GM19324 (cell line): ENCODE results near the gene RBKS.
"Not testable (repeated sequence)": the region's sequence is repeated elsewhere in the genome, so short reads cannot be mapped to it uniquely, and the experiment has no call there.

ENCODE experiments used
- ATAC-seq: cut with Tn5 transposase; IDR thresholded peaks from one replicate; pipeline ENCODE4 v1.9.1; 2021; ENCODE audit warnings: mild to moderate bottlenecking, moderate library complexity; ENCODE audit not compliant: unreplicated experiment, low FRiP score

Gene RBKS

GRCh38 chr2:27907547-27907946, 17.4 kb upstream of the RBKS start:
- ATAC-seq, result no peak

DNA sequence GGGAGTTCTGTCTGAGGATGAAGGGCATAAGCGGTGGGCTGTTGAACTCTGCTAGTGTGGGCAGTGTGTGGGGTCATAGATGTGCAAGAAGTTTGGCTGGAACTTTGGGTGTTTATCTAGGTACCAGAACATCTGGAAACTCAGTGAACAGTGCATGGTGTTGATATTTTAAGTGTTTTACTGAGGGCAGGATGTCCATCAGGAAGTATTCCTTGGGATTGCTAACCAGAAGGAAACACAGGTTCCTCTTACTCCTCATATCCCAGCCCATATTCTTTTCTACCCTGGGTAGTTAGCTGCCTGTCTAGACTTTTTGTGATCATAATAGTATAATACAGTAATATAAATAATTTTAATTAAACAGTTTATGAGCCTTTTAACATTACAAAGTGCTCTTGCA, 15.9 kb upstream of the RBKS start:
- ATAC-seq, result no peak

DNA sequence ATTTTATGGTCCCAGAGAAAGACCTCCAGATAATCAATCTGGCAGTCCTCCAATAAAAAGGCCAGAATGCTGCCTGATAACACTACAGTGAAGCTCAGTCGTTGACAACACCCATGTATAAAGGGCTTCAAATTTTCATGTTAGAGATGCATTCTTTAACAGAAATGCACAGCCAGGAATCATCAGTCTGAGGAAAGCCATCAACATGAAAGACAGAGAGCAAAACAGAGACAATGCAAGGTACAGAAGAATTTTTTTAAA, 14.1 kb upstream of the RBKS start:
- no peak for ATAC-seq

DNA sequence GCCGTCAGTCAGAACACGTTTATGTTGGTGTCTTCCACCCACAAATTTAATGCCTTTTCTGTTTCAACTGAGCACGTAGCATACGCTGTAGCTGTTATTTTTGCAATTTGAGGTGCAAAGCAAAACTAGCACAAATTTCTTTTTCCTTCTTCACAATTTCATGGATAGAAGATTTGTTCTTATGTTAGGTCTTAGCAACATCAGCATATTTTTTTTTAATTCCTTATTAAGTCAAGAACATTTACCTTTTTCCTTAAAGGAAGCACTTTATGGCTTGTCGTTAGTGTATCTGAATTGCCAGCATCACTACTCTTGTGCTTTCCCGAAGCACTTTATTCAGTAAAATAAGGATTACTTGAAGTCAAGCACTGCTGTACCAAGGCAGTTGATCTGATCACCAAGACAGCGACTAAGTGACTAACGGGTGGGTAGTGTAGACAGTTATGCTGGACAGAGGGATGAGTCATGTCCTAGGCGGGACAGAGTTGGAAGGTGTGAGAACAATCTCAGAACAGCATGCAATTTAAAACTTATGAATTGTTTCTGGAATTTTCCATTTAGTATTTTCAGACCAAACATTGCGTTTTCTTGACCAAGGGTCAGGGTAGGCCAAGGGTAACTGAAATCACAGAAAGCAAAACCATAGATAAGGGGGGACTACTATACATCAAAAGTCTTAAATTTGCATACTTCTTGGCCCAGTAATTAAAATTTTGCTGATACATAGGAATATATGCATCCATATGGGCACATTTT, 13.6 kb upstream of the RBKS start:
- ATAC-seq, result no peak

GRCh38 chr2:27903018-27903417, 12.8 kb upstream of the RBKS start:
- ATAC-seq, result no peak

- no peak for ATAC-seq
These were observed 11.9 kb upstream of the RBKS start for GRCh38 chr2:27902098-27902497.

GRCh38 chr2:27901234-27901633, 11.0 kb upstream of the RBKS start:
- no peak for ATAC-seq

DNA sequence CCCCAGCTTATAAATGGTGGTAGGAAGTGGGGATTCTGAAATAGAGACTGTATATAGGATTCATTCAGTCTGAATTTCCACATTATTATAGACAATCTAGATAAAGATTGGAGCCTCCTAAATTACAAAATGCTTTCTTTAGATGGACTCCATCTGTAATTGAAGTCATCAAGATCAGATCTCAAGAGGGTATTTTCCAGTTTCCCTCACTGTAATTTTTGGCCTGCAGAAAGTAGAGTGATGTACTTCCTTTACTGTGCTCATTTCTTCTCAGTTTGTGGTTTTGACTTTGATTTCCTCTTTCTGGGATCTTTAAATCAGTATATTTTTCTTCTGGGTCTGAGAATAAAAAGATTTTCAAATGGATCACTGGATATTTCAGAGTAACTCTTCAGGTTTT, 7.5 kb upstream of the RBKS start:
- ATAC-seq, result no peak

- ATAC-seq, result no peak
These were observed 2.8 kb upstream of the RBKS start for GRCh38 chr2:27893006-27893405.

- no peak for ATAC-seq
These were observed 1.5 kb upstream of the RBKS start for GRCh38 chr2:27891673-27892105.

DNA sequence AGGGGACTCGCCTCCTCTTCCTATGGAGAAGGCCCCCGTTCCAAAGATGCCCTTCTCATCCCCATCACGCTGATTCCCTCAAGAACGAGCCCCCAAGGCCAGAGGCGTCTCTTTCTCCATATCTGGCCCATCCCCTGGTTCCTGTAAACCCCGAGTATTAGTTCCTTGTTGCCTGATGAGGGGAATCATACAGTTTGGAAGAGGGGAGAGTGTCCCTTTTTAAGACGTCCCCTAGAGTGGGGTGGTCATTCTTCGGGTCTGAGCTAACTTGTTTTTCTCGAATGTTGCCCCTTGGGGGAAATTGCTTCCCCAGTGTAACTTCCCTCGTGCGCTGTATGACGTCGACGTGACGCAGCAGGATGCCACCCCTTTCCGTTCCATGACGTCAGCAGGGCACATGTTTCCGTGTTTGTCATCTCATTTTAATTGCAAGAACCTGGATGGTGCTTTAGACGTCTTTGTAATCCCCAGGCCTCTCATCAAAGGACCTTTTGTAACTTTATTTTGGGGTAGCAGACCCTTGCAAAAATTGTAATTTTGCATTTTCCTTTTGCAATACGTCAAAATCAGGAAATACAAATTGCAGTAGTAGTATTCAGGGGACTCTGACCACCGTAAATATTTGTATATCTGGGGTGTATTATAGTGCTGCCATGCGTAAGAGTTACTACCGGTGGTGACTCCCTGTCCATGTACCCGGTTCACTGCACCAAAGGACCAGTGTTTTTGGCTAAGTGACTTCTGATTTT, 911 bp upstream of the RBKS start:
- ATAC-seq, result peak; percentile 11

DNA sequence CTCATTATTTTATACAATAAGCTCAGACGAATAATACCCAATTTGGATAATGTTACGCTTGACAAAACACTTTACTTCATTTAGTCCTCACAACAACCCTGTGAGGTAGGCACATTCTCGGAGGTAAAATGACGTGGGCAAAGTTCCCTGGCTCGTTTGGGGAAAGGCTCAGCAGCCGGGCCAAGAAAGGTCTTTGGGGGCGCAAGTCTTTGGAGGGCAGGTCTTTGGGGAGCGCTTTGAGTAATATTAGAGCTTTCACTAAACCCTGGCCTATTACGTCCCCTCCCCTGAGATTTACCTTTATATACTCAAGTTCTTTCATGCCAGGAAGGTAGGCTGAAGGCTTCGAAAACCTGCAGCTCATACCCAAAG, 427 bp downstream of the RBKS start:
- peak; percentile 8 for ATAC-seq

- no peak for ATAC-seq
These were observed 1.4 kb downstream of the RBKS start for GRCh38 chr2:27888790-27889189.

GRCh38 chr2:27887830-27888229, 2.4 kb downstream of the RBKS start:
- no peak for ATAC-seq

DNA sequence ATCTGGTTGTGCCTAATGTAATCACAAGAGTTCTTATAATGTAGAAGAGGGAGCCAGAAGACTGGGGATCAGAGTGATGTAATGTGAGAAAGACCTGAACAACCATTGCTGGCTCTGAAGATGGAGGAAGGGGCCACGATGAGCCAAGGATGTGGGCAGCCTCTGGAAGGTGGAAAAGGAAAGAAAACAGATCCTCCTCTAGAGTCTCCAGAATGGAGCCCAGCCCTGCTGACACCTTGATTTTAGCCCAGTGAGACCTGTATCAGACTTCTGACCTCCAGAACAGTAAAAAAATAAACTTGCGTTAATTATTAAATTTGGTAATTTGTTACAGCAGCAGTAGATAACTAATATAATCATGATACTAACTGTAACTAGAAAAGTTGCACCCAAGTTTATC, 3.1 kb downstream of the RBKS start:
- ATAC-seq, result no peak

GRCh38 chr2:27886322-27886721, 3.9 kb downstream of the RBKS start:
- ATAC-seq, result no peak

- no peak for ATAC-seq
These were observed 4.5 kb downstream of the RBKS start for GRCh38 chr2:27885661-27886060.

DNA sequence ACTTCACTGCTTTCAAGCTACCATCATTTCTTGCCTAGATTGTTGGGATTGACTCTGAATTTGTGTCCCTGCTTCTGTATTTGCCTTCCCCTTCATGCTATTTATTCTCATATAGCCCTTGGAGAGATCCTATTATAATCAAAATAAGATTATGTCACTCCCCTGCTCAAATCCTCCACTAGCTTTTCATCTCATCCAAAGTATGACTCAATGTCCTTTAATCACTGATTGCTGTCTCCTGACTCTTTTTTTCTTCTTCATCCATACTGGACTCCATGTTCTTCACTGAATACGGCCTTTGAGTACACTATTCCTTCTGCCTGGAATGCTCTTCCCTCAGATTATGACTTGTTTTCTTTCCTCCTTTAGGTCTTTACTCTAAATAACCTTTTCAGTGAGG, 5.0 kb downstream of the RBKS start:
- ATAC-seq, result no peak

DNA sequence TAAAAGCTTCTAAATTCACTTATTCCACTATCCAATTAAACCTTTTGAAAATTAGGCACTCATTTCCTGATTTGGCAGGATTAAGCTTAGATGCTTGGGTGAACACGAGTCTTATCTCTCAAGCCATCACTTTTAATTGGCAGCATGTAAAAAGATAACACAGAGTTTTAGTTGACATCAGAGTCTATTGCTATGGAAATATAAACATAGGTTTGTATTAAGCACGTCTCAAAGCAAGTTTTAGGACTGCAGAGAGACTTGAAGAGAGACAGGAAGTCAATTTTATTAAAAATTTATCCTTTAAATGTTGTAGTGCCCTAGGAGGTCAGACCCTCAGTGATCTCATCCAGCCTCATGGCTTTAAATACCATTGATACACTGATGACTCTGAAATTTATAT, 5.6 kb downstream of the RBKS start:
- ATAC-seq, result no peak

GRCh38 chr2:27882584-27882922, 7.6 kb downstream of the RBKS start:
- ATAC-seq, result not testable (repeated sequence)

- not testable (repeated sequence) for ATAC-seq
These were observed 8.2 kb downstream of the RBKS start for GRCh38 chr2:27881815-27882583.

DNA sequence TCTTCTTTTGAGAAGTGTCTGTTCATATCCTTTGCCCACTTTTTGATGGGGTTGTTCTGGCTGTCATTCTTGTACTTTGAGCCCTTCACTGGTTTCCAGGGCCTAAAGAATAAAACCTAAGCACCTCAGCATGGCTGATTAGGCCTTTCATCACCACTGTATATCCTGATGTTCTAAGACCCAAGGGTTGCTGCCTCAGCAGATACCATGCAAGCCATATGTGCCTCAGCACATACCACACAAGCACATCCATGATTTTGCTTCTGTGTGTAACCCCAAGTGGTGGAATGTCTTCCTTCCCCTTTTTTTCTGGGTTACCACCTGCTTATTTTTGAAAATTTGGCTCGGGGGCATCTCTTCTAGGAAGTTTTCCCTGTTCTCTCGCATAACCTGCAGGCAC, 11.4 kb downstream of the RBKS start:
- ATAC-seq, result no peak
